Activated gamma-delta T cell (primary cell): ENCODE data around the gene TIMELESS.
"Not testable (repeated sequence)": the region's sequence is repeated elsewhere in the genome, so short reads cannot be mapped to it uniquely, and the experiment has no call there.

Source experiments
- DNase-seq: peaks from one replicate; lab custom pipeline; 2025; lab: John Stamatoyannopoulos, UW

The TIMELESS gene

DNA sequence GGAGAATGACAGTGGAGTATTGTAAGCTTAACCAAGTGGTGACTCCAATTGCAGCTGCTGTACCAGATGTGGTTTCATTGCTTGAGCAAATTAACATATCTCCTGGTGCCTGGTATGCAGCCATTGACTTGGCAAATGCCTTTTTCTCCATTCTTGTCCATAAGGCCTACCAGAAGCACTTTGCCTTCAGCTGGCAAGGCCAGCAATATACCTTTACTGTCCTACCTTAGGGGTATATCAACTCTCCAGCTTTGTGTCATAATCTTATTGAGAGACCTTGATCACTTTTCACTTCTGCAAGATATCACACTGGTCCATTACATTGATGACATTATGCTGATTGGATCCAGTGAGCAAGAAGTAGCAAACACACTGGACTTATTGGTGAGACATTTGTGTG lies 47.6 kb downstream of the TIMELESS start:
- not testable (repeated sequence) for DNase-seq

DNA sequence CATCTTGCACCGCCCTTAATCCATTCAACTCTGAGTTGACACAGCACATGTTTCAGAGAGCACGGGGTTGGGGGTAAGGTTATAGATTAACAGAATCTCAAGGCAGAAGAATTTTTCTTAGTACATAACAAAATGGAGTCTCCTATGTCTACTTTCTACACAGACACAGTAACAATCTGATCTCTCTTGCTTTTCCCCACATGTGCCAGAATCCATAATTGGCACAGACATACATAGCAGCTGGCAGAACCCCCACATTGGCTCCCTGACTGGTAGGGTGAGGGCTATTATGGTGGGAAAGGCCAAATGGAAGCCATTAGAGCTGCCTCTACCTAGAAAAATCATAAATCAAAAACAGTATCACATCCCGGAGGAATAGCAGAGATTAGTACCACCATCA lies 48.1 kb downstream of the TIMELESS start:
- DNase-seq: not testable (repeated sequence)

DNA sequence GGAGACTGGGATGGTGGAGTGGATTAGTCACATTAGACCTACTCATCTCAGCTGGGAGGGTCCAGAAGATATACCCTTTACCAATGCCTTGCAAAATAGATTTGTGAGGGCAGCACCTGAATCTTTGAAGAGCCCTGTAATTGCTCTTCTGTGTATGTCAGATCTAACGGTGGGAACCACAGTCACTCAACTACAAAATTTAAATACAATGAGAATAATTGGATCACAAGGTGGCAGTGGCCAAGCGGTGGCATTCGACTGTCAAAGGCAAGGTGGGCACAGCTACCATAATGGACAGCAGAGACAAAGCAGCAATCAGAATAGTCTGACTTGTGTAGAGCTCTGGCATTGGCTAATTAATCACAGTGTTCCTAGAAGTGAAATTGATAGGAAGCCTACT lies 49.8 kb downstream of the TIMELESS start:
- DNase-seq: not testable (repeated sequence)

DNA sequence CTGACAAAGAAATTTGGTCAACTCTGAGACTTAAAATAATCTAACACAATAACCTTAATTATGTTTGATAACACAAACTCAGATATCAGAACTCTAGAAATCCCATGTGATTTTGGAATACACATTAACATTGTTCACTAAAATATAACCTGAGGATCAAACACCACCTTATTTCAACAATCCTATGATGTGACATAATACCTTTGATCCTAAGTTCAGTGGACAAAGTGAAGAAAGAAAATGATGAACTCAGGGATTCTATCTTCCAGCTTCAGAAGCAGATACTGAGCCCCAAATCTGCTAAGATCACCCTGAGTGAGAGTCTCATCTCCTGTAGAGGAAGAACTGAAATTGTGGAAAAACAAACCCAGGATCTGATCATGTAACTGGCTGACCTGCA lies 50.9 kb downstream of the TIMELESS start:
- no peak for DNase-seq

DNA sequence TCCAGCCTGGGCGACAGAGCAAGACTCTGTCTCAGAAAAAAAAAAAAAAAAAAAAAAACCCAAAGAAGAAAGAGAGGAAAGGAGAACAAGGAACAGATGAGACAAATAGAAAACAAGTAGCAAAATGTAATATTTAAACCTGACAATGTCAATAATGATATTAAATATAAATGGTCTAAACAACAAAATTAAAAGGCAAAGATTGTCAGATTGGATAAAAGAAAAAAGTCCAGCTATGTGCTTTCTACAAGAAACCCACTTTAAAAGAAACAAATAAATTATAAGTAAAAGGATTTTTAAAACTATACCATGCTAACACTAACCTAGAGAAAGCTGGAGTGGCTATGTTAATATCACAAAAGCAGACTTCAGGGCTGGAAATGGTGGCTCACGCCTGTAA lies 56.9 kb downstream of the TIMELESS start:
- no peak for DNase-seq

DNA sequence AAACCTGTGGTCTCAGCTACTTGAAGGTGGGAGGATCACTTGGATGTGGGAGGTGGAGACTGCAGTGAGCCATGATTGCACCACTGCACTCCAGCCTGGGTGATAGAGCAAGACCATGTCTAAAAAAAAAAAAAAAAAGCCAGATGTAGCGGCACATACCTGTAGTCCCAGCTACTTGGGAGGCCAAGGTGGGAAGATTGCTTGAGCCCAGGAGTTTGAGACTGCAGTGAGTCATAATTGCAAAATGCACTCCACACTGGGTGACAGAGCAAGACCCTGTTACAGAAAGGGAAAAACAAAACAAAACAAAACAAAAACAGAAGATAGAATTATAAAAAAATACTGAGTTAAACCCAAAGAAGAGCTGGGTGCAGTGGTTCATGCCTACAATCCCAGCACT lies 57.5 kb downstream of the TIMELESS start:
- DNase-seq: no peak

DNA sequence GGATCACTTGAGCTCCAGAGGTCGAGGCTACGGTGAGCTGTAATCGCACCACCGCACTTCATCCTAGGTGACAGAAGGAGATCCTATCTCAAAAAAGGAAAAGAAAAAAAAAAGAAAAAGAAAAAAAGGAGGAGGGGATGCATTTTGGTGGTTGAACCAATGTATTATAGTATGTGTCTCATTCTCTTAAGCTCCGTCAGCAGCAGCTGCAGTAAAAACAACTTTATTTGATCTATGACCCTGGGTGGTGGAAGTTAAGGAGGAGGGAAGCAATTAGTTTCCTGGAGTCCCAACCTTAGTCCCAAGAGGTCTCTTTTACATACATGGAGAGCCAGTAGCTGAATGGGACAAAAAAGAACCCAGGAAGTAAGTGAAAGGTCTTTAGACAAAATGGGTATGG lies 59.8 kb downstream of the TIMELESS start:
- DNase-seq: no peak

DNA sequence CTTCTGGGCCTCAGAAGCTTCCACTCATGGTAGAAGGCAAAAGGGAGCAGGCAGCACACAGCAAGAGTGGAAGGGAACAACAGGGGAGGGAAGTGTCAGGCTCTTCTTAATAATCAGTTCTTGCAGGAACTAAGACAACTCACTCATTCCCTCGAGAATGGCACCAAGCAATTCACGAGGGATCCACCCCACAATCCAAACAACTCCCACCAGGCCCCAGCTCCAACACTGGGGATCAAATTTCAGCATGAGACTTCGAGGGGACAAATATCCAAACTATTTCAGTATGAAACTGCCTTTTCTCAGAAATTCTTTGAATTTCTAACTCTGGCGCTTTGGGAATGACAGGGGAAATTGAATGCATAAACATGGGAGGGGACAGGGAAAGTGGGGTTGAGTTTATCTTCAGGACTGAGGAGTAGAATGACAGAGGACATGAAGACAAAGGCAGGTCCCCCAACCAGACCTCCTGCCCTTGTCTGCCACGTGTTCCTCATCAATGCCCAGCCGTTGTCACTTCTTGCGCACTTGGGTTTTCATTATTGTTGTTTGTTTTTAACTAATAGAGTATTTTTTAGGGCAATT lies 62.0 kb downstream of the TIMELESS start:
- no peak for DNase-seq

DNA sequence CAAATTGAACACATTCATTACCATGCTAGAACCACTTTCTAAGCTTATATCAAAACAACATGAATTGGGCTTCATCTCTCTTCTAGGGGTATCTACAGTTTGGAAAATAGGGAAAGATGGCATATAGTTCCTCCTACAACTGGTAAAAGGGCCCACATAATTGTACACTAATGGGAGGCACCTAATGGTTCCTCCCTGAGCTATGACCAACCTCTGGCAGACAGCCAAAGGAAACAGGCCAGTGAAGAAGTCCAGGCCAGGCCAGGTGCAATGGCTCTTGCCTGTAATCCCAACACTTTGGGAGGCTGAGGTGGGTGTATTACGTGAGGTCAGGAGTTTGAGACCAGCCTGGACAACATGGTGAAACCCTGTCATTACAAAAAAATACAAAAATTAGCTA lies 63.4 kb downstream of the TIMELESS start:
- no peak for DNase-seq

DNA sequence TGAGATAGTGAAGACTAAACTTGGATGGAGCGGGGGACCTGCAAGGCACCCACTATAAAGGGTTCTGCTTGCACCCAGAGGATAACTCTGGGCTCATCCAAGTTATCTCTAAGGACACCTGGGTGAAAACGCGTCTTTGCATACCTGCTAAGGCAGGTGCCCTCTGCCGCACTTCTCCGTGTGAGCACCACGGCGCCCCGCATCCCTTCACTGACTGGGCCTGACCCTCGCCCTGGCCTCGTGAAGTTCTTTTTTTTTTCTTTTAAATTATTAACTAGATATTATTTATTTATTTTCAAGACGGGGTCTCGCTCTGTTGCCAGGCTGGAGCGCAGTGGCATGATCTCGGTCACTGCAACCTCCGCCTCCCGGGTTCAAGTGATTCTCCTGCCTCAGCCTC lies 66.6 kb downstream of the TIMELESS start:
- no peak for DNase-seq

DNA sequence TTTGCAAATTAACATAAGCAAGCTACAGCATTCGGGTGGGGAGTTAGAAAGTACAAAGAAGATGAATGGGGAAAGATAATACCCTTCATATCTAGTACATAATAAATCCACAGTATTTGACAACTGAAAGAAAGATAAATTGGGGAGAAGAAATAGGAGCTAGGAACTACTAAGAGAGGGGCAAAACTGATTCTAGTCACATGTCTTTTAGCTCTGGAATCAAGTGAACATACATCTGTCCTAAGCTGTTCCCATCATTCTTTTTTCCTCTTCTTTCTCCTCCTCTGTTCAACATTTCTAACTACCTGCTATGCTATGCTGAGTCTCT lies 71.3 kb downstream of the TIMELESS start:
- DNase-seq: no peak

DNA sequence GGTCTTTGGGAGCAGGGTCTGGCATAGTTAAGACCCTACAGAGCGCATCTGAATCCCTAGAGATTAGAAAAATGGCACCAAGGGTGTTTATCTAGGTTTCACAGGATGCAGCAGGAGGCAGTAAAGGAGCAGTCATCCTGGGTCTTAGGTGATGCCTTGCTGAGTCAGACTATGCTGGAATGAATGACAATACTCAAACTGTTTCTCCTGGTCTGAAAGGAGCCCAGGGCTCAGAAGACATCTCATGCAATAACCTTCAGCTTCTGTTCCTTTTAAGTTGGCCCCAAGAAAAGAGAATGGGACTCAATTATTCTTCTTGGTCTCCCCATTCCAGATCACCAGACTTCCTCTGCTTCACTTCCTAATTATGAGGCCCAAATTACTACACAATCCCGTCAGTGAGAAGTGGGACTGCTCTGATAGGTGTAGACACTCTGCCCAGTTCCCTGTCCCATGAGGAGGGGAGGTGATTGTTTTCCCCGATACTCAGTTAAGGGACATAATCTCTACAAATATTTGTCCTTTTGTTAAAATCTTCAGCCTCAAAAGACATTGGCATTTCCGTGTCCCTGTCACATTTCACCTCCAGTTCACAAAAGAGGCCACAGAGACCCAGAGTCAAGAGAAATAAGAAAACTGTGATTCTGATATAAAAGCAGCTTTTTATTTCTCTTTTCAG lies 71.8 kb downstream of the TIMELESS start:
- no peak for DNase-seq

DNA sequence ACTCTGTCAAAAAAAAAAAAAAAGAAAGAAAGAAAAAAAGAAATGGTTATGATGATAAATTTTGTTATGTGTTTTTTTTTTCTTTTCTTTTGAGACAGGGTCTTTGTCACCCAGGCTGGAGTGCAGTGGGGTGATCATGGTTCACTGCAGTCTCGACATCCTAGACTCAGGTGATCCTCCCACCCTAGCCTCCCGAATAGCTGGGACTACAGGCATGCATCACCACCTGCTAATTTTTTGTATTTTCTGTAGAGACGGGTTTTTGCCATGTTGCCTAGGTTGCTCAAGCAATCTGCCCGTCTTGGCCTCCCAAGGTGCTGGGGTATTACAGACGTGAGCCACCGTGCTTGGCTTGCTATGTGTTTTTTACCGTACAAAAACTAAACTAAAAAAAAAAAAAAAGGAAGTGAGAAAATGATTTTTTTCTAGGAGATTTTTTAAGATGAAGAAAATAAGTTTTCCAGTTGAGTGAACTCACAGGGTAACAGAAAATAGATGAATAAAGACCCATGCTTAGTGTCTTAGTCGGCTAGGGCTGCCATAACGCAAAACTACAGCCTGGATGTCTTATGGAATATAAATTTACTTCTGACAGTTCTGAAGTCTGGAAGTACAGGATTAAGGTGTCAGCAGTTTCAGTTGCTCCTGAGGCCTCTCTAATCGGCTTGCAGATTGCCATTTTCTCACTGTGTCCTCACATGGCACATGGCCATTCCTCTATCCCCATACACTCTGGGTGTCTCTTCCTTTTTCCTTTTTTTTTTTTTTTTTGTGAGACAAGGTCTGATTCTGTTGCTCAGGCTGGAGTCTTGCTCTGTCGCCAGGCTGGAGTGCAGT lies 73.4 kb downstream of the TIMELESS start:
- DNase-seq: no peak

DNA sequence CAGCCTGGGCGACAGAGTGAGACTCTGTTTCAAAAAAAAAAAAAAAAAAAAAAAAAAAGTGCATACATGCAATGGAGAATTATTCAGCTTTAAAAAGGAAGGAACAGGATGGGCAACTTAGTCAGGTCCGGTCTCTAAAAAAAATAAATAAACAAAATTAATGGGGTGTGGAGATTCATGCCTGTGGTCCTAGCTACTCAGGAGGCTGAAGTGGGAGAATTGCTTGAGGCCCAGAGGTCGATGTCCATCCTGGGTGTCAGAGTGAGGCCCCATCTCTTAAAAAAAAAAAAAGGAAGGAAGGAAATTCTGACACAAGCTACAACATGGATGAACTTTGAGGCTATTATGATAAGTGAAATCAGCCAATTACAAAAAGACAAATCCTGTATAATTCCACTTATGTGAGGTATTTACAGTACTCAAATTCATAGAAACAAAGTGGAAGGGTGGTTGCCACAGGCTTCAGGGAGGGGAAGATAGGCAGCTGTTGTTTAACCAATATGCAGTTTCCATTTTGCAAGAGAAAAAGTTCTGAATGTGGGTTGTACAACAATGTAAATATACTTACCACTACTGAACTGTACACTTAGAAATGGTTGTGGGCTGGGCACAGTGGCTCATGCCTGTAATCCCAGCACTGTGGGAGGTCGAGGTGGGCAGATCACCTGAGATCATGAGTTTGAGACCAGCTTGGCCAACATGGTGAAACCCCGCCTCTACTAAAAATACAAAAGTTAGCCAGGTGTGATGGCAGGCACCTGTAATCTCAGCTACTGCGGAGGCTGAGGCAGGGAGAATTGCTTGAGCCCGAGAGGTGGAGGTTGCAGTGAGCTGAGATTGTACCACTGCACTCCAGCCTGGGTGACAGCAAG lies 74.3 kb downstream of the TIMELESS start:
- no peak for DNase-seq

DNA sequence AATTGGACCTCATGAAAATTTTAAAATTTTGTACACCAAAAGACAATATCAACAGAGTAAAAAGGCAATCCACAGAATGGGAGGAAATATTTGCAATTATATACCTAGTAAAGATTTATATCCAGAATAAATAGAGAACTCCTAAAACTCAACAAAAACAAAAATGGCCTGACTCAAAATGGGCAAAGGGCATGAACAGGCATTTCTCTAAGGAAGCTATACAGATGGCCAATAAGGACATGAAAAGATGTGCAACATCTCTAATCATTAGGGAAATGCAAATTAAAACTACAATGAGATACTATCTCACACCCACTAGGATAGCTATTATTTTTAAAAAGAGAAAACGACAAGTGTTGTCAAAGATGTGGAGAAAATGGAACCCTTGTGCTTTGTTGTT lies 75.7 kb downstream of the TIMELESS start:
- no peak for DNase-seq

DNA sequence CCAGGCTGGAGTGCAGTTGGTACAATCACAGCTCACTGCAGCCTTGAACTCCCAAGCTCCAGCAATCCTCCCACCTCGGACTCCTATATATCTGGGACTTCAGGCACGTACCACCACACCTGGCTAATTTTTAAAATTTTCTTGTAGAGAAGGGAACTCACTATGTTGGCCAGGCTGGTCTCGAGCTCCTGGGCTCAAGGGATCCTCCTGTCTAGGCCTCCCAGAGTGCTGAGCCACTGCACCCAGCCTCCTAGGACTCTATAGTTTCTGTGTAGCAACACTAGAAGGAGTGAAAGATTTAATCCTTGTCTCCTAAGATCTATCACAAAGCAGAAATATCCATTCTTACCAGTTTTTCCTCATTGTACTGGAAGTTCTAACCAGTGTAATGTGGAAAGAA lies 82.3 kb downstream of the TIMELESS start:
- no peak for DNase-seq
